Measurements from ENCODE around the gene TMEM236. TPM values are rescaled to one million over a fixed set of nuclear protein-coding genes. Genes with fewer than 3 reads are reported as not detected.

Gene TMEM236
- 0.13 TPM in 1 of 2 replicates, not detected in the other for polyA plus RNA-seq

GRCh38 chr10:17751781-17752445 is at the start of gene TMEM236:
Gene TMEM236, plus strand, starts transcription at chr10:17752201. Its CDS starts 95 bp downstream, at chr10:17752296.

GRCh38 chr10:17808971-17809841 is 57.2 kb downstream of the TMEM236 start, which contains the start of gene MRC1:
Gene MRC1, plus strand, starts transcription at chr10:17809348. Its CDS starts 118 bp downstream, at chr10:17809466.

Other genes starting within 250 kb of the TMEM236 start
- gene HACD1, start 134.8 kb upstream of the TMEM236 start, polyA plus RNA-seq = 3.2 and 5.2 TPM in 2 replicates
- 58.8 and 62.2 TPM in 2 replicates for gene STAM, start 108.0 kb upstream of the TMEM236 start, polyA plus RNA-seq
- not detected in 2 replicates for gene MRC1, start 57.1 kb downstream of the TMEM236 start, polyA plus RNA-seq
- 0.58 TPM in 1 of 2 replicates, not detected in the other for gene SLC39A12, start 199.7 kb downstream of the TMEM236 start, polyA plus RNA-seq